NCI-H128 (cell line): Measurements from ENCODE around the gene FCSK.

Experiments used
- DNase-seq: peaks from one replicate; lab custom pipeline; 2025; ENCODE audit not compliant: unreplicated experiment; lab: John Stamatoyannopoulos, UW

The FCSK gene

GRCh38 chr16:70476272-70477020 is 22.1 kb downstream of the FCSK start:
- DNase-seq, result no peak

DNA sequence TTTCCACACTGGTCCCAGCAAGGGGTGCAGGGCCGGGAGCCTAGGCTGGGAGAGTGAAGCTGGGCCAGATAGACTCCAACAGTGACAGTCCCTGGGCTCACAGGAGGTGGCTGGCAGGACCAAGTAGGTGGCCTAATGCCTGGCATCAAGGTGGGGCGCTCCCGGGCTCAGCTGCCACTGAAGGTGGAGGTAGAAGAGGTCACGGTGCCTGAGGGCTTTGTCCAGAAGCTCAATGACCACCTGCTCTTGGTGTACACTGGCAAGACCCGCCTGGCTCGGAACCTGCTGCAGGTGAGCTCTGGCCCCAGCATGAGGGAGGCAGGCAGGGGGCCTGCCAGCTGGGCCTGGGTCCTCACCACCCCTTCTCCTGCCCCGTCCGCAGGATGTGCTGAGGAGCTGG is 23.8 kb downstream of the FCSK start:
- DNase-seq, result no peak

DNA sequence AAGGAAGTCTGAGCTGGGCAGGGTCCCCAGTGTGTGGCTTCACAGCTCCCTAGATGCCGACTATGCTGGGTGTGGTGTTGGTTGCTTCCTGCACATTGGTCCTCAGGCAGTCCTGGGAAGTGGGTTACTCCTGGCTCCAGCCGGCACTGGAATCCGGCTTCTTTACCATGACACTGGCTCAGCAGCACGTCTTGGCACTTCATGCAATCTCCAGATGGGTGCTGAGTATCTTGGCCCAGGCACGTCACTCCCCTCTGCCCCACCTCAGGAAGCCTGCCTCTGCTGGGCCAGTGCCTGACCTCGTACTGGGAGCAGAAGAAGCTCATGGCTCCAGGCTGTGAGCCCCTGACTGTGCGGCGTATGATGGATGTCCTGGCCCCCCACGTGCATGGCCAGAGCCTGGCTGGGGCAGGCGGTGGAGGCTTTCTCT is 24.5 kb downstream of the FCSK start:
- no peak for DNase-seq

DNA sequence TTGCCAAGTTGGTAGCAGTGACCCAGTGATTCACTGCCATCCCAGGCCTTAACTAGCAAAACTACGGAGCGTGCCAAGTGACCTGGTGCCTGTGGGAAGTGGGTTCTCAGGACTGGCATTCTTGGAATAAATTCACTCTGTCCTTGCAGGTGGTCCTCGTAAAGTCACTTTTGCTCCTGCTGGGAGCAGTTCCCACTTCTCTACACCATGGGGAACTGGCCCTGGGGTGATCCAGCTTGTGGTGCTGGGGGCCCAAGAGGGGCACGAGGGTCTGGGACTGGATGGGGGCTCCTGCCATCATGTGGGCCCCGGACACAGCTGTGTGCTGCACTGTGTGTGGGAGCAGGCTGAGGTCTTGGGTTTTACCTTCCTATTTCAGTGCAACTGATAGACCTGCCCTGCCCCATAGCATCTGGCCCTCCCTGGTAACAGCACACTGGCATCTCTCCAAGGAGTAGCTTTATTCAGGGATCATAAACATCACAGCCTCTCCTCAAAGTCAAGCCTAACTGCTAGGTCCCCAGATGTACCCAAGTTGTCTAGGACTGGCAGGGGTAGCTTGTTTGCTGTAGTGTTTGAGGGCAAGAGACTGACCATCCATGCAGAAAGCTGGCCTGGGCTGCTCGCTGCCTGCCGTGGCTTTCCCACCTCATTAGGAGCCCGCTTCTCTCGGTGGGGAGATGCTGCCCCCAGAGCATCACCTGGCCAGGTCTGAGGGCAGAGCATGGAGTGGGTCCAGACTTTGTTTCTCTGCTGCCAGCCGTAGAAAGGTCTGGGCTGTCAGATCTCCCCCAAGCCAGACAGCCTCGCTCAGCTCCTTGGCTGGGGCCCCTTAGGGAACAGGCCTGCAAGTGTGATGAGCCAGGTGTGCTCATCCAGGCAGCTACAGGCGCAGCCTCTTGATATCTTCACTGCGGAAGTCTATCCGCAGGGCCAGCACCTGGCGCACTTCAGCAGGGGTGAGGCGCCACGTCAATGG is 26.0 kb downstream of the FCSK start:
- no peak for DNase-seq

DNA sequence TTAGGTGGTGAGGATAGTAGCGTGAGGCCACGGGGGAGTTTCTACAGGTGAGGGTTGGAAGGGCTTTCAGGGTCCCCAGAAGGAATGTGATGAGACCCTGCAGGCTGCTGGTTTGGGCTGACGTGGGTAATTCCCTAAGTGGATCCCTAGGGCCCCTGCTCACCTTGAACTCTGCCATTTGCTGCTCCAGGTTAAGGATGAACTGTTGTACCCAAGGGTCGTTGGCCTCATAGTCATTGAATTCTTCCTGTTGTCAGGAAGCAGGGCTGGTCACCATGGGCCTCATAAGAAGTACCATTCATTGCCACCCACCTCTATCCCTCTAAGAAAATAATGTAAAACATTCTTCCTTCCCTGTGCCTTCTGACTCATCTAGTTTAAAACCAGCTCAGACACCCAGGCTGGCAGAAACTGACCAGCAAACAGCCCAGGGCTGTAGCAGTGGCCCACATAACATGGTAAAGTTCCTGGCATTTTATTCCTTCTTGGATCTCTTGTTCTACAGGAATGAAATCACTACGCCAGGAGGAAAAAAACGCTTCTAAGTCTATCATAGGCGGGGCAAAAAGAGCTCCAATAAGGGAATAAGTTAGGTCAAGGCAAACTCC is 27.6 kb downstream of the FCSK start:
- DNase-seq, result no peak

DNA sequence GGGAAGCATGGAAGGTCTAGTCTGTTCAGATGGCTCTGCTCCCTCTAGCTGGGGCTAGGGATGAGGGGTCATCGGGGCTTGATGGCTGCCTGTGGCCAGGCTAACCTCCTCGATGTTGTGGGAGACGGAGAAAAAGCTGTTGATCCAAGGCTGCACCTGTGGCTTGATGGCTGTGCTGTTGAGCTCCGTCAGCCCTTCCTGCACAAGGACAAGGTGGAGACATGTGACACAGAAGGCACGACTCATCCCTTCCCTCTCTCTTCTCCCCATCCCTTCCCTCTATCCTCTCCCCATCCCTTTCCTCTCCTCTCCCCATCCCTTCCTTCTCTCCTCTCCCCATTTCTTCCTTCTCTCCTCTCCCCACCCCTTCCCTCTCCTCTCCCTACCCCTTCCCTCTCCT is 28.2 kb downstream of the FCSK start:
- no peak for DNase-seq

DNA sequence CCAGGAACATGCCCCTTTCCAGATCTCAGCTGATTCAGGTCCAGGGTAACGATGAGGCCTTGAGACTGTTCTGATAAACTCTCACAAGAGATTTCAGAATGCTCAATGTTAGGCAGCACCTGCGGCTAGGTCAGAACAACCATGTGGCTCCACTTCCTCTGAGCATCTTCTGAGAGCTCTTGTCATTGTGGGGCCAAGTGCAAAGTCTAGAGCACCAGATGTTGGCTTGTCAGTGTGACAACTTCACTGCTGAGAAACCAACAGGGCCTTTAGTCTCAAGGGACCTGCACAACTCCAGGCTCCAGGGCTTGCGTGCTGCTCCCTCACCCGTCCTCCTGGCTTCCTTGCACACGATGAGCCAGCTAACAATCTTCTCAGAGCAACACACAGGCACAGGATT is 29.0 kb downstream of the FCSK start:
- DNase-seq, result no peak

DNA sequence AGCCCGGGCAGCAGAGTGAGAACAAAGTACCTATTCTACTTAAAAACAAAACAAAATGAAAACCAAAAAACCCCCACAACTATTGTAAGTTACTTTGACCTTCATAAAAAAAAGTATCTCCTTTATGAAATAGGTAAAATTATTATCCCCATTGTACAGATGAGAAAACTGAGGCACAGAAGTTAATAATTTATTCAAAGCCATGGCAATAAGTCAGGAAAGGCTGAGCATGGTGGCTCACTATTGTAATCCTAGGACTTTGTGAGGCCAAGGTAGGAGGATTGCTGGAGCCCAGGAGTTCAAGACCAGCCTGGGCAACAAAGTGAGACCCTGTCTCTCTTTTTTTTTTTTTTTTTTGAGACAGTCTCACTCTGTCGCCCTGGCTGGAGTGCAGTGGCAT is 30.5 kb downstream of the FCSK start:
- no peak for DNase-seq

DNA sequence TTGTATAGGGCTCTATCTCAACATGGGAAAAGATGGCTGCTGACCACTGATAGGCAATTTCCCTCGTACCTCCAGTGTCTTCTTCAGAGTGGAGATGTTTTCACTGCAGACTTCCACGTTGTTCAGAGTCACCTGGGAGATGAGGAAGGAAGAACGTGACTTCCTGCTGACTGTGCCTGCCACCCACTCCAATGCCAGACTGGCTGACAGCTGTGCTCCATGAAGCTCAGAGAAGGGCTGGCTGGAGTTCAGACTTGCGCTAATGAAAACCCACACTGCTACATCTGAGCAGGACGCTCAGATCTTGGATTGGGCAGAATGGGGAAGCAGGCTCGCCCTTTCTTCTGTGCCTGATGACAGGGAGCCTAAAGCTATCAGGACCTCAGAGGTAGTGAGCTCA is 35.9 kb downstream of the FCSK start:
- DNase-seq, result no peak

DNA sequence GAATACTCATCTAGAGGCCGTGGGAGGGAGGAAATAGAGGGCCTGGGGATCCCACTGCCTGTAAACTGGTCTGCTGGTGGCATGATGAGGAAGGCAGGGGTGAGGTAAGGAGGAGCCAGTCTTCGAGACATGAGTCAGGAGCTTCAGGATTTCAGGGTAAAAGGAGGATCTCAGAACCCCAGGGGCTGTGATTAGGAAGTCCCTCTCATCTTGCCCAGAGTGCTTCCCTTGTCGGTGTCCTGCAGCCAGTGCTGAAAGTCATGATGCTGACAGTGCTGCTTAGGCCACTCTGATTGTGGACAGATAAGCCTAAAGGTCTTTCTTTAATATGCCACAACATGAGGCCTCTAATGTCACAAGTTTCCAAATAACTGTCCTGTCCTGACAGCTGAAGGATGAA is 39.4 kb downstream of the FCSK start:
- DNase-seq, result no peak

- DNase-seq, result no peak
These were observed 39.9 kb downstream of the FCSK start for GRCh38 chr16:70494202-70494770.

DNA sequence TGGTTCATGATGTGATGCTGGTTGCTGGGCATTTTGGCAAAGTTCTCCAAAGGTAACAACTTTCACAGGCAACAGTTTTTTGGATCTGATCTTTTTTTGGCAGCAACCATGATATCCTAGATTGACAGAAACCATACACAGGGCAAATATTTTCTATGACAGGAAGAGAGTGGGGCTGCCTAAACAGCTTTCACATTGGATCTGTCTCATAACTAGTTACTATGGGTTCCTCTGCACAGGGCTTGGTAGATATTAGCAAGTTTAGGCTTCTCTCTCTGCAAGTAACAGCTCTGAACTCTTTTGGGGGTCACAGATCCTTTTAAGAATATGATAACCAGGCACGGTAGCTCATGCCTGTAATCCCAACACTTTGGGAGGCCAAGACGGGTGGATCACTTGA is 40.4 kb downstream of the FCSK start:
- no peak for DNase-seq

DNA sequence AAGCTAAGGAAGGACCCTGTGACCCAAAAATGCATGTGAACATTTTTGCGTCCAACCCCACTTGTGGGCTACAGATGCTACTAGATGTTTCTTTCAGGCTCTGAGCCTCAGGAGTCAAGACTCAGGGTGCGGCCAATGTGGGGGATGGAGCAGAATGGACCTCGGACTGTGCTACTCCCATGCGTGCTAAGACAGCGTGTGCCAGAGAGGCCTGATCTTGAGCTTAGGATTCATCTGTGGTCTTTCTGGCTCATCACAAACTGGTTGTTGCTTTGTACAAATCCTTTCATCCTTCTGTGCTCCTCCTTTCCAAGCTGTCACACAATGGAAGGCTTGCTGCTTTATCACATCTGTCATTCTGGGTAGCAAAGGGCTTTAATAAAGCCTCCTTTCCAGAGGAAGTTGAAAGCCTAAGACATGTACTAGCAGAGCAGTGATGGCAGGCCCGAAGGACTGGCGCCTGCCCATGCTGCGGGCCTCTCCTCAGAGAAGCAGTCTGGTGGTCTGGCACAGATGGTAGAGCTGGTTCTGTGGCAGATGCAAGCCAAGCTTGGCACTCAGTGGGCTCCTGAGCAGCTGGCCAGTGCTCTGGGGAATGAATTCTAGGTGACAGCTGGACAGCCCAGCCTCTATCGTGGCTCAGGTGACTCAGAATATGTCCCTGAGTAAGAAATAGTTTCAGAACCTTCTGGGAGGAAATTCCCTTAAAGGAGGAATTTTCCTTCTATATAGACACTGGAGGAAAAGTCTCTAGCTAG is 41.2 kb downstream of the FCSK start:
- DNase-seq, result no peak

GRCh38 chr16:70496513-70496912 is 42.1 kb downstream of the FCSK start:
- no peak for DNase-seq

DNA sequence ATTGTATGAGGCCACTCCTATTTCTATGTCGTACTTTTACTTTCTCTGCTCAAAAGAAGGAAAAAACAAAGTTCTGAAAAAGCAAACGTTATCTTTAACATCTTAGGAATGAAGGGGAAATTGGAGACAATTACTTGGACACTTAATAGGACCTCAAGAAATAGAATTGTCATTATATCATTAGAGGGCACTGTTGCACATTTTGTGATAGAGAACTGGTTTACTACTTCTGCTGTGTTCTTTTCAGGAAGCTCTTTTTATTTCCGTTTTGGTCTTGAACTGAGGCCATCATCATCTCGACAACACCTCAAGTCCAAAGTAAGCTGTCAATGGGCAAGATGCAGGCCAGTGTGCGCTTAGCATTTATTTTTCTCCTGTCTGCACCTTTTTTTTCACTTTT is 54.4 kb downstream of the FCSK start:
- no peak for DNase-seq

GRCh38 chr16:70510216-70510615 is 55.8 kb downstream of the FCSK start:
- no peak for DNase-seq

GRCh38 chr16:70511833-70512232 is 57.4 kb downstream of the FCSK start:
- no peak for DNase-seq

DNA sequence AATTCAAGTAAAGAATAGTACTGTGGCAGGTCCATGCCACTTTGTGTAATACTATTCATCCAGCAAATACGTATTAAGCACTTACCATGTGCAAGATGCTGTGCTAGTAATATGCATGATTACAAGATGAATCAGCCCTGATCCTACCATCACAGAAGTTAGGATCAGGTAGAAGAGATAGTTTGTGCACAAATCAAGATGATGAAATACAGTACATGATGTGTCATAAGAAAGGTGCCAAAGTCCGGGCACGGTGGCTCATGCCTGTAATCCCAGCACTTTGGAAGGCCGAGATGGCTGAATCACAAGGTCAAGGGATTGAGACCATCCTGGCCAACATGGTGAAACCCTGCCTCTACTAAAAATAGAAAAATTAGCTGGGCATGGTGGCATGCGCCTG is 58.1 kb downstream of the FCSK start:
- no peak for DNase-seq

DNA sequence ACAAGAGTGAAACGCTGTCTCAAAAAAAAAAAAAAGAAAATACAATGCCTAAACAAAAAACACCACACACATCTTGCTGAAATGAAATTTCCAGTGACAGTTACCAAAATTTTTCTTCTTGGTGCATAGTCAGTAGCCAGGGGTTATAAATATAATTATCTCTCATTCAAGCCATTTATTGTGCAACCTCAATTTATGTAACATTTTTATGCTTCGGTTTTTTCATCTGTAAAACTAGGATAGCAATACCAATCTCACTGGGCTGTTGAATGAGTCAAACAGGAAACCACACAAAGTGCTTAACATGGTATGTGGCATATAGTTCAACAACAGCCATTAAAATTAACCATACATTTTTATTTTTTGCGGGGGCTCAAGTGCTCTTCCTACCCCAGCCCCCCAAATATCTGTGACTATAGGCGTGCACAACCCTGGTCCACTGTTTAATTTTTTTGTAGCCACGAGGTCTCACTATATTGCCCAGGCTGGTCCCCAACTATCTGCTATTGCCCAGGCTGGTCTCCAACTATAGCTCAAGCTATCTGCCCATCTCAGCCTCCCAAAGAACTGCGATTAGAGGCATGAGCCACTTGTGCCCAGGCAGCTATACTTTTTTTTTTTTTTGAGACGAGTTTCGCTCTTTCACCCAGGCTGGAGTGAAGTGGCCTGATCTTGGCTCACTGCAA is 66.4 kb downstream of the FCSK start:
- no peak for DNase-seq
